Activated CD8-positive, alpha-beta T cell treated with anti-CD3 and anti-CD28 coated beads for 36 hours (primary cell): ENCODE measurements around the gene TSKU. TPM values are rescaled to one million over a fixed set of nuclear protein-coding genes. Genes with fewer than 3 reads are reported as not detected.

Experiments used
- ATAC-seq: fragments of 200-7000 bp; cut with Tn5 transposase; one replicate; pipeline ENCODE4 v1.10.0; 2021; ENCODE audit warnings: mild to moderate bottlenecking, moderate library complexity
- CTCF ChIA-PET: fragments of 350-600 bp; sonication (Branson Sonifier 250); formaldehyde crosslinking; loops from one replicate; lab custom pipeline; 2021; ENCODE audit warnings: antibody characterized with exemption; lab: Charles Lee
- POLR2A ChIA-PET: fragments of 350-600 bp; sonication (Branson Sonifier 250); formaldehyde crosslinking; loops from one replicate; lab custom pipeline; 2021; ENCODE audit warnings: antibody characterized with exemption; lab: Charles Lee
- DNase-seq: peaks from one replicate; pipeline ENCODE4 v3.0.0-alpha.2; 2020
- H3K27ac Mint-ChIP-seq: one replicate; pipeline ENCODE4 v1.8.0; 2021; ENCODE audit warnings: mild to moderate bottlenecking, mixed read lengths
- H3K27me3 Mint-ChIP-seq: one replicate; pipeline ENCODE4 v1.8.0; 2021; ENCODE audit warnings: mixed read lengths
- H3K36me3 Mint-ChIP-seq: one replicate; pipeline ENCODE4 v1.8.0; 2021; ENCODE audit warnings: low read depth, mixed read lengths
- H3K4me1 Mint-ChIP-seq: one replicate; pipeline ENCODE4 v1.8.0; 2021; ENCODE audit warnings: low read depth, mixed read lengths
- H3K4me3 Mint-ChIP-seq: one replicate; pipeline ENCODE4 v1.8.0; 2021; ENCODE audit warnings: mild to moderate bottlenecking, moderate library complexity, mixed read lengths
- H3K9me3 Mint-ChIP-seq: one replicate; pipeline ENCODE4 v1.8.0; 2021; ENCODE audit warnings: mixed read lengths
- CTCF ChIP-seq: fragments of 200-600 bp; IDR thresholded peaks from one replicate; pipeline ENCODE4 v1.8.0; 2022; ENCODE audit warnings: antibody characterized with exemption, mild to moderate bottlenecking
- intact Hi-C: fragments of 100-400 bp; cut with micrococcal nuclease; formaldehyde crosslinking; loops from one replicate; pipeline ENCODE4 v1.10.0; 2022
- total RNA-seq, 2 experiments: library from RNA; stranded (reverse); gene quantifications; one replicate each; pipeline ENCODE4 v1.2.3, GENCODE V29; 2021

The TSKU gene
- total RNA-seq, 2 experiments from 2014 or later: 6.5 to 8.4 TPM

- ATAC-seq (no peak), DNase-seq (no peak)
- no peak for TF ChIP-seq CTCF
- intact Hi-C loops: no loop called here
- H3K27ac Mint-ChIP-seq: no peak overlapping the region
- H3K27me3 Mint-ChIP-seq: peaks cover 2% of the 10 kb centered on the region
- POLR2A ChIA-PET: interaction anchor here (1.2 kb wide), 1 partner anchor 10 kb away, joined by 3 read pairs; no protein-coding TSS in a partner anchor
- CTCF ChIA-PET: interaction anchor here (1.2 to 1.4 kb wide), 2 partner anchors 32 to 89 kb away, joined by 3 to 4 read pairs; no protein-coding TSS in a partner anchor
- no peaks in the 10 kb centered on the region for H3K4me1 Mint-ChIP-seq
- H3K4me3 Mint-ChIP-seq: no peak overlapping the region
- peaks cover 1% of the 10 kb centered on the region for H3K9me3 Mint-ChIP-seq
- H3K36me3 Mint-ChIP-seq: no peaks in the 10 kb centered on the region
Measured at GRCh38 chr11:76830639-76831327, 47.6 kb downstream of the TSKU start.

DNA sequence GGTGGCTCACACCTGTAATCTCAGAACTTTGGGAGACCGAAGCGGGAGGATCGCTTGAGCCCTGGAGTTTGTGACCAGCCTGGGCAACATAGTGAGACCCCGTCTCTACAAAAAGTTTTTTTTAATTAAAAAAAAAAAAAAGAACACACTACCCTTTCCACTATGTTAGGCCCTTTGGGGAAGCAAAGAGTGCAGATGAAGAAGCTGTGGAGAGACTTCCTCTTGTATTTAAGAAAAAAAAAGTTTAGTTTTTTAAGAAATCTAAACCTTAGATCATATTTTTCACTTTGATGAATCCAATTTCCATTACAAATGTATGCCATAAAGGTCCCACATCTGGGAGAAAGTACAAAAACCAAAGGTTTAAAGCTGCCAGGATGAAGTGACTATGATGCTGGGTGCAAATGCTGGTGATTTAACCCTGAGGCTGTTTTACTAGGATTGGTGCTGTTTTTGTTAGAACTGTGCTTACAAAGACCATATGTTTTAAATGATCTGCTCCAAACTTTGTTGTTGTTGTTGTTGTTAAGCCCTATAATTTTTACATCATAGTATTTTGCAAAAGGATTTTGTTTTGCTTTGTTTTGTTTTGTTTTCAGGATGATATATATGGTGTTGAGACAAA, 48.6 kb downstream of the TSKU start:
- intact Hi-C loops: no loop called here
- no peaks in the 10 kb centered on the region for H3K4me1 Mint-ChIP-seq
- no peak overlapping the region for H3K27ac Mint-ChIP-seq
- H3K4me3 Mint-ChIP-seq: no peak overlapping the region
- DNase-seq: no peak
- no peak for ATAC-seq
- CTCF ChIA-PET: interaction anchor here (1.2 to 1.4 kb wide), 2 partner anchors 33 to 88 kb away, joined by 3 to 4 read pairs; no protein-coding TSS in a partner anchor
- H3K27me3 Mint-ChIP-seq: peaks cover 2% of the 10 kb centered on the region
- POLR2A ChIA-PET: no interaction called here
- no peak for TF ChIP-seq CTCF
- no peaks in the 10 kb centered on the region for H3K36me3 Mint-ChIP-seq
- H3K9me3 Mint-ChIP-seq: no peaks in the 10 kb centered on the region

GRCh38 chr11:76832361-76832760, 49.2 kb downstream of the TSKU start:
- H3K4me1 Mint-ChIP-seq: no peaks in the 10 kb centered on the region
- no peak for DNase-seq
- no peak for TF ChIP-seq CTCF
- no peaks in the 10 kb centered on the region for H3K36me3 Mint-ChIP-seq
- no peaks in the 10 kb centered on the region for H3K9me3 Mint-ChIP-seq
- no peak for ATAC-seq
- no peak overlapping the region for H3K4me3 Mint-ChIP-seq
- CTCF ChIA-PET: interaction anchor here (1.4 to 2.4 kb wide), 2 partner anchors 87 to 88 kb away, joined by 4 to 6 read pairs; no protein-coding TSS in a partner anchor
- intact Hi-C loops: no loop called here
- POLR2A ChIA-PET: no interaction called here
- H3K27me3 Mint-ChIP-seq: peaks cover 2% of the 10 kb centered on the region
- no peak overlapping the region for H3K27ac Mint-ChIP-seq

- no peak for TF ChIP-seq CTCF
- Mint-ChIP-seq H3K4me1 (no peaks in the 10 kb centered on the region), H3K9me3 (no peaks in the 10 kb centered on the region), H3K36me3 (no peaks in the 10 kb centered on the region), H3K4me3 (no peak overlapping the region), H3K27ac (no peak overlapping the region), H3K27me3 (peaks cover 5% of the 10 kb centered on the region)
- intact Hi-C loops: no loop called here
- ATAC-seq: no peak
- no peak for DNase-seq
- ChIA-PET POLR2A (no interaction called here), CTCF (interaction anchor here (2.4 kb wide), 1 partner anchor 85 kb away, joined by 6 read pairs; no protein-coding TSS in a partner anchor)
Measured at GRCh38 chr11:76834151-76834550, 51.0 kb downstream of the TSKU start.

DNA sequence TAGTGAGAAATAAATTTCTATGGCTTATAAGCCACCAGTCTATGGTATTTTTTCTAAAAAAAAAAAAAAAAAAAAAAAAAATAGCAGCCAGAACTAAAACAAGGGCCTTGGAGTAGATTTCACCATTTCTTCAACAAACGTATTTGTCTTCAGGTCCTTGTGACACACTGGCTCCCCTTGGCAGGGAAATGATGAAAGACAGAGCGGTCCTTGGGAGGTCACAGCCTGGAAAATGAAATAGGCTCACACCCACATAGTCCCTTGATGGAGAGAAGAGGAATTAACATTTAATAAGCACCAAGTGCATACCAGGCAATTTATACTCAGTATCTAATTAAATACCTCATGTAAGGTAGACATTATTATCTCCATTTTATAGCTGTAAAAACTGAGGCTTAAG, 51.9 kb downstream of the TSKU start:
- no peak for DNase-seq
- CTCF ChIA-PET: interaction anchor here (0.7 to 2.4 kb wide), 2 partner anchors 84 to 85 kb away, joined by 3 to 6 read pairs; no protein-coding TSS in a partner anchor
- Mint-ChIP-seq H3K27ac (no peak overlapping the region), H3K36me3 (no peaks in the 10 kb centered on the region), H3K9me3 (no peaks in the 10 kb centered on the region), H3K27me3 (peaks cover 9% of the 10 kb centered on the region), H3K4me3 (no peak overlapping the region), H3K4me1 (no peaks in the 10 kb centered on the region)
- intact Hi-C loops: no loop called here
- ATAC-seq: no peak
- POLR2A ChIA-PET: no interaction called here
- TF ChIP-seq CTCF: no peak
